ENCODE data around the gene FKBP8. TPM values are rescaled to one million over a fixed set of nuclear protein-coding genes. Genes with fewer than 3 reads are reported as not detected.

Gene FKBP8
- total RNA-seq, 1 experiment from 2014 or later = 381 TPM

- H3K9me3 ChIP-seq = no peaks in the 10 kb centered on the region
- H3K4me3 ChIP-seq = no peak overlapping the region
- no peak for DNase-seq
- H3K36me3 ChIP-seq = peaks cover 17% of the 10 kb centered on the region
- H3K27me3 ChIP-seq = no peaks in the 10 kb centered on the region
Observed at GRCh38 chr19:18514800-18515682, 28.3 kb downstream of the FKBP8 start.

- no peak overlapping the region for H3K4me3 ChIP-seq
Observed at GRCh38 chr19:18513868-18514267, 29.5 kb downstream of the FKBP8 start.

GRCh38 chr19:18510216-18510615 is 33.2 kb downstream of the FKBP8 start:
- DNase-seq = no peak
- H3K9me3 ChIP-seq = no peaks in the 10 kb centered on the region
- peaks cover 11% of the 10 kb centered on the region for H3K36me3 ChIP-seq
- no peaks in the 10 kb centered on the region for H3K27me3 ChIP-seq
- no peak overlapping the region for H3K4me3 ChIP-seq

More at GRCh38 chr19:18513868-18514267, 29.5 kb downstream of the FKBP8 start:
- H3K36me3 ChIP-seq = peaks cover 17% of the 10 kb centered on the region
- no peak for DNase-seq
- H3K27me3 ChIP-seq = no peaks in the 10 kb centered on the region
- H3K9me3 ChIP-seq = no peaks in the 10 kb centered on the region

DNA sequence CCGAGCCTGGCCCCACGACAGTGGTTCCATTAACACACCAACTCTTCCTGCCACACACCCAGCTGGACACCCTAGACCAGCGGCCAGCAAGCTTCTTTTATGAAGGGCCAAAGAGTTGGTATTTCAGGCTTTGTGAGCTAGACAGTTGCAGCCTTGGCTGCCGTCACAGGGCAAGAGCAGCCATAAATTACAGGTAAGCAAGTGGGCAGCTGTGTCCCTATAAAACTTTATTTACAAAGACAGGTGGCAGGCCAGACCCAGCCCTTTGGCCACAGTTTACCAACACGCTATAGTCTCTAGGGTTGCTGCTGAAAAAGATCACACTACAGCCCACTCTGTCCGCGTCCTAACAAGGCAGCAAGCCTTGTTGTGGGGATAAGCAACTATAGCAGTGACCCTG is 34.8 kb downstream of the FKBP8 start:
- peaks cover 14% of the 10 kb centered on the region for H3K36me3 ChIP-seq
- DNase-seq = no peak

DNA sequence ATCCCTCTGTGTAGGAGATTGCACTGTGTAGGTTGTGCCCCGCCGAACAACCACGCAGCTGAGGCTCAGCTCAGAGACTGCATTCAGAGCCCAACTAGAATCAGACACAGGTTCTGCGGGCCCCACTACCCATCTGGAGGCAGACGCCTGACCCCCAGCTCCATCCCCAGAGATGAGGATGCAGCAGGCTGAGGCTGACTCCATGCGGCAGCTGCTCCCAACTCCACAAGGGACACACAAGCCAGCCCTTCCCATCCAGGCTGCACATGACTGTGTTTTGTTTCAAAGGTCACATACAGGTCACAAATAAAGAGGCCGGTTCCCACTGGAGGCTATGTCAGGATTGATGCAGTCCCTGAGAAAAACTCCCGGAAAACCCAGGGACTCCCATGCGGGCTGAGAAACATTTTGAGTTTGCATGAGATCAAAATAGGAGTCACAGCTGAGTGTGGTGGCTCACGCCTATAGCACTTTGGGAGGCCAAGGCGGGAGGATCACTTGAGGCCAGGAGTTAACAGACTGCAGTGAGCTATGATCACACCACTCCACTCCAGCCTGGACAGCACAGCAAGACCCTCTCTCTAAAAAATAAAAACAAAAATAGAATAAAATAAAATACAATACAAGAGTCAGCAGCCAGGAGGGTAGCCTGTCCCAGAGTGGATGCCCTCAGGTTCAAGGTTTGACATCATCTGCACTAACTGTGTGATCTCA is 35.5 kb downstream of the FKBP8 start:
- H3K27me3 ChIP-seq = no peaks in the 10 kb centered on the region
- H3K36me3 ChIP-seq = peaks cover 14% of the 10 kb centered on the region
- no peak overlapping the region for H3K4me3 ChIP-seq
- H3K9me3 ChIP-seq = no peaks in the 10 kb centered on the region
- no peak for DNase-seq

More for the DNA sequence above, 34.8 kb downstream of the FKBP8 start:
- H3K4me3 ChIP-seq = no peak overlapping the region
- H3K27me3 ChIP-seq = no peaks in the 10 kb centered on the region
- no peaks in the 10 kb centered on the region for H3K9me3 ChIP-seq

DNA sequence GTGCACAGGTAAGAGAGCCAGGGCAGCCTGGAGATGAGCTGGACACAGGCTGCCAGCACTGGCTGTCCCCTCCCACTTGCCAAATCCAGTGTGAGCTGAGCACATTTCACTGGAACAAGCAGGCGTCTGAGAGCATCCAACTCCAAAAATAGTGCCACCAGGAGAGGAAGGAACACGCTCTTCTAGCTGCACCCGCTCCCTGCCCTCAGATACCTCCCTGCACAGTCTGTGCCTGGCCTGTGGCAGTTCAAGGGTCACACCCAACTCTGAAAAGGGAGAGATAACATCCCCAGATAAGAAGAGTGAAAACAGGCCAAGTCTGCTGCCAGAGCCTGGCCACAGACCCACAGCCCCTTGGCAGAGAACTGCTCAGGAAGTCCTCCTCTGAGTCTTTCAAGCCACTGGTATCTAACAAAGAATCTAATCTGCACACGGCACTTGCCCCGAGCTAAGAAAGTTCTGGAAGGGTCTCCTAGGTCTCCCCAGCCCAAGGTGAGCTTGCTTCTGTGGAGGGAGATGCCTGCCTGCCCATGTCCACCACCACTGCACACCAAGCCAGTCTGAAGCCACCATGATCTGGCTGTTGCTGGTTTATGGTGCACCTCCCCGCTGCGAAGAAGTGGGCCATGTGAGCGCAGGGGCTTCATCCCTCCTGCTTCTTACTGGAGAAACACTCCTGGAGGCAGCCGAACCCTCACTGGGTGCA is 36.2 kb downstream of the FKBP8 start:
- peak; percentile 43 for DNase-seq
- no peaks in the 10 kb centered on the region for H3K9me3 ChIP-seq
- no peaks in the 10 kb centered on the region for H3K27me3 ChIP-seq
- no peak overlapping the region for H3K4me3 ChIP-seq
- H3K36me3 ChIP-seq = peaks cover 13% of the 10 kb centered on the region

DNA sequence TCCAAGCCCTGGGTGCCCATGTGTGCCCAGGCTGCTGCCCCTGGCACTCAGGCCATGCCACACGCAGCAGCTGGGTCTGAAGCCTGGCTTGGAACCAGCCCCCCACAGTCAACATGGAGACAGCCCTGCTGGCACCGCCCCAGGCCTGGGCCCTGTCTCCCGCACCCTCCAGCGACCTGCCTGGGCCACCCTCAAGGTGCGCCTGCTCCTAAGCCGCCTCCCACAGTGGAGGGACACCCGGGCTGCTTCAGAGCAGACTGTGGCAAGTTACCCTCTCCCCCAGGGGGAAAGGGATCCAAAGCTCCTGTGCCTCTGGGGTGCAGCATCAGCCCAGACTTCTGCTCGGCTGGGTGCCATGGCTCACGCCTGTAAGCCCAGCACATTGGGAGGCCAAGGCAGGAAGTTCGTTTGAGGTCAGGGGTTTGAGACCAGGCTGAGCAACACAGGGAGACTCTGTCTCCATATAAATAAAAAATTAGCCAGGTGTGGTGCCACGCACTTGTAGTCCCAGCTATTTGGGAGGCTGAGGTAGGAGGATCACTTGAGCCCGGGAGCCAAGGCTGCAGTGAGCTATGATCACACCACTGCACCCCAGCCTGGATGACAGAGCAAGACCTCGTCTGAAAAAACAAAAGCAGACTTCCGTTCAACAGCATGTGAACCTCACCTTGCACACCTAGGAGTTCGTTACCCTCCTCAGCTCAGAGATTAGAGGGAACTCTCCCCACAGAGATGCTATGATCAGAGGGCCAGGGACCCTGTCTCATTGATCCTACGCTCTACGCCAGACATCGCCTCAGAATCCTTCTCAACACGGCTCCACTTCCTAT is 37.1 kb downstream of the FKBP8 start:
- DNase-seq = peak; percentile 40
- H3K4me3 ChIP-seq = no peak overlapping the region
- no peaks in the 10 kb centered on the region for H3K27me3 ChIP-seq
- H3K9me3 ChIP-seq = no peaks in the 10 kb centered on the region
- peaks cover 9% of the 10 kb centered on the region for H3K36me3 ChIP-seq

GRCh38 chr19:18504886-18505610 is 38.3 kb downstream of the FKBP8 start:
- Histone ChIP-seq H3K9me3 (no peaks in the 10 kb centered on the region), H3K4me3 (no peak overlapping the region), H3K36me3 (peaks cover 9% of the 10 kb centered on the region), H3K27me3 (no peaks in the 10 kb centered on the region)
- no peak for DNase-seq

DNA sequence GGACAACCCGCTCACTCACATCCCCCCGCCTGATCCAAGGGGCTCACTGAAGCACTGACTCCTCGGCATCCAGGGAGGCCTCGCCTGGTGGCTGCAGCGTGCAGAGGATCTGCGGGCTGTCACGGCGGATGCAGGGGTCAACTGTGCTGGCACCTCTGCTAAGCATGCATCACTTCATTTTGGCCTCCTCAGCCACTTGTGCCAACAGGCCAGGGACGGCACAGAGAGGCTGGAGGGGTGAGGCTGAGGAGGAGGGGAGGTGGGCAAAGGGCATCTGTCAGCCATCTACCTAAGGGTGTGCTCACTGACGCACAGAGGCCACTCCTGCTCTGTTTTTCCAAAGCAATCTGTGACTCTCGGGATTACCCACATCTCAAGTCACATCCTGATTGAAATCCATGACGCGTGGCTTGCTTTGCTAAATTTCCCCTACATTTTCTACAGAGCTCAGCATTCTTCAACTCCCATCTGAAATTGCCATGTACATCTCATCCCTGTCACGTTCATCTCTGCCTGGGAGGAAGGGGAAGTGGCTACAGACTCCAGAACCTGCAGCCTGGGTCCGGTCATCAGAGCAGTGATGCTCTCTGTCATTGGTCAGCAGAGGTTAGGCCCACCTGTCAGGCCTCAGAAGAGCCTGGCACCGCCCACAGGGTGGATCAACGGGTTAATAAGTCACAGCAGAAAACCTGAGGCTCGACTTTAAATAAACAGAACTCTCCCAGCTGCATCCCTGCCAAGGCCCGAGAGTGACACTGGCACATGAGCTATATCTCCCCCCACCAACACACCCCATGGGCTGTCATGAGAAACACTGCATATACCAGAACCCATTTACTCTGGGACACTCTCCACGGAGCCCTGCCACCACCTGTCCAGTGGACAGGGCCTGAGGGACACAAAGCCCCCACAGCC is 39.1 kb downstream of the FKBP8 start:
- no peaks in the 10 kb centered on the region for H3K9me3 ChIP-seq
- H3K27me3 ChIP-seq = no peaks in the 10 kb centered on the region
- no peak overlapping the region for H3K4me3 ChIP-seq
- no peak for DNase-seq
- H3K36me3 ChIP-seq = peaks cover 9% of the 10 kb centered on the region

GRCh38 chr19:18503337-18503970 is 39.9 kb downstream of the FKBP8 start:
- H3K4me3 ChIP-seq = no peak overlapping the region
- no peaks in the 10 kb centered on the region for H3K9me3 ChIP-seq
- peaks cover 9% of the 10 kb centered on the region for H3K36me3 ChIP-seq
- no peak for DNase-seq
- no peaks in the 10 kb centered on the region for H3K27me3 ChIP-seq

DNA sequence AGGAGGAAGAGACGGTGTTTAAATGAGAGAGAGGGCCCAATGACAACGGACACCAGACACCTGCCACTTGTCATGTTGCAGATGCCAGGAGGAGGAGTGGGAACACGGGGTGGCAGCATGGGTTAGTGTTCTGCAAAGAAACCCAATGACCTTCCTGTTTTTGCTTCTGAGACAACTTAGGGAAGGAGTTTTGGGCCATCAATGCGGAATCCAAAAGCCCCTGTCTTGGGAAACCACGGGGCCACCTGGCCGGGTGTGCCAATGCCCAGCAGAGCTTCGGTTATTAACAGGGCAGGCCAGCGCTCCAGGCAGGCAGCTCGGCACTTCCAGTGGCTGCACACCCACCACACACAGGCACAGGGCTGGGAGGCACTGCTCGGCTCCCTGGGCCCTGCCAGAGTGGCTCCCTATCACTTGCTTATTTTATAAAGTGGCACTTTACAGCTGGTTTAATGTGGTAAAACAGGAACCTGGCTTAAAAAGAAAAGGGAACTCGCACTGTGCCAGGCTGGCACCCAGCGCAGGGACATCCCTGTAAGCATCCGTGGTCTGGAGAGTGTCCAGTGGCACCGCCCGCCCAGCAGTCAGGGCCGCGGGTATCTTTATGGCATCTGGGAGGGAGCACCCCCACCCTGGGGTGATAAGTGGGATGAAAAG is 40.6 kb downstream of the FKBP8 start:
- Histone ChIP-seq H3K36me3 (peaks cover 5% of the 10 kb centered on the region), H3K4me3 (no peak overlapping the region), H3K9me3 (no peaks in the 10 kb centered on the region), H3K27me3 (no peaks in the 10 kb centered on the region)
- DNase-seq = no peak

GRCh38 chr19:18502246-18502637 is 41.1 kb downstream of the FKBP8 start:
- Histone ChIP-seq H3K4me3 (no peak overlapping the region), H3K27me3 (no peaks in the 10 kb centered on the region), H3K9me3 (no peaks in the 10 kb centered on the region), H3K36me3 (peaks cover 4% of the 10 kb centered on the region; the same call in 1 of the 2 replicates)
- DNase-seq = no peak

DNA sequence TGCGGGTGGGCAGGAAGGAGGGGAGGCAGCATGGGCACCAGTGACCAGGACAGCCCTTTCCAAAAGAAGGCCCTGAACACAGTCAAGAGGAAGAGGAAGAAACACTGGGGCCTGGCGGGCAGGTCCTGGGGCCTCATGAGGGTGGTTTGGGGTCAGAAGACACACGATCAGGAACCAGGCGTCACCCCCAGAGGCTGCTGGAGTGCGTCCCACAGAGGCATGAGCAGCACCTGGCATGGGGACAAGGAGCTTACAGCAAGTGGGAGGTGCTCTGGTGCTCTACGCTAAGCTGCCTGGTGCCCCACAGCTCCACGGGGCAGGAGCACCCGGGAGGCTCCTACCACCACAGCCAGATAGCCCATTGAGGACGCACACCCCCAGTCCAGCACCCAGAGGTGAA is 41.5 kb downstream of the FKBP8 start:
- no peak for DNase-seq
- no peak overlapping the region for H3K4me3 ChIP-seq
- H3K9me3 ChIP-seq = no peaks in the 10 kb centered on the region
- H3K36me3 ChIP-seq = peaks cover 4% of the 10 kb centered on the region; the same call in 1 of the 2 replicates
- H3K27me3 ChIP-seq = no peaks in the 10 kb centered on the region

DNA sequence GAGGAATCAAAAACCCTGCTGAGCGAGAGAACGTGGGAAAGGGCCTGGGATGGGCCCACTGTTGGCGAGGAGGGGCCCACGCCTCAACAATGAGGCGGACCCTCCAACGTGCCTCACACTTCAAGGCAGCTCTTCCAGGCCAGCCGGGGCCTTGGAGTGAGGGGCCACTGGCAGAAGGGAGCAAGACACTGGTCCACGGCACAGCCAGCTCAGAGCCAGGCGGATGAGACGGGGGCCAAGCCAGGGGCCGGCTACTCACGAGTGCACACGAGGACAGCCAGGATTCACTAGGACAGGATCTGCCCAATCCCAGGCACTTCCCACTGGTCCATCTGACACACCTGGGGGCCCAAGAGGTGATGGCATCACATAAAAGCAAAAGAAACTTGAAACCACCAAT is 42.0 kb downstream of the FKBP8 start:
- no peaks in the 10 kb centered on the region for H3K27me3 ChIP-seq
- peaks cover 4% of the 10 kb centered on the region; the same call in 1 of the 2 replicates for H3K36me3 ChIP-seq
- no peak for DNase-seq

More for the DNA sequence above, 42.0 kb downstream of the FKBP8 start:
- Histone ChIP-seq H3K4me3 (no peak overlapping the region), H3K9me3 (no peaks in the 10 kb centered on the region)

Measured in MG63 (cell line).